Effector memory CD8-positive, alpha-beta T cell (primary cell): ENCODE measurements around the gene NTN1.
A peak's percentile ranks its signal among the peaks of the same experiment; 100 is the strongest.

ENCODE experiments used
- ATAC-seq: fragments of 150-1000 bp; cut with Tn5 transposase; replicated peaks from 2 replicates; pipeline ENCODE4 v1.10.0; 2021; ENCODE audit warnings: mild to moderate bottlenecking, moderate library complexity
- DNase-seq, 3 experiments: peaks; one replicate each; pipeline ENCODE4 v3.0.0; 2021
- H3K27ac Mint-ChIP-seq, 2 donors: one replicate each; pipeline ENCODE4 v1.8.0; 2022; ENCODE audit warnings: mild to moderate bottlenecking in 2 of 2, mixed read lengths in 2 of 2, moderate library complexity in 2 of 2
- H3K27me3 Mint-ChIP-seq, 2 donors: one replicate each; pipeline ENCODE4 v1.8.0; 2022; ENCODE audit warnings: mixed read lengths in 2 of 2
- H3K36me3 Mint-ChIP-seq: one replicate; pipeline ENCODE4 v1.8.0; 2022; ENCODE audit warnings: mild to moderate bottlenecking, moderate library complexity, mixed read lengths; ENCODE audit not compliant: insufficient read depth
- H3K4me1 Mint-ChIP-seq, 2 donors: one replicate each; pipeline ENCODE4 v1.8.0; 2022; ENCODE audit warnings: low read depth in 2 of 2, mixed read lengths in 2 of 2
- H3K4me3 Mint-ChIP-seq, 2 donors: one replicate each; pipeline ENCODE4 v1.8.0; 2022; ENCODE audit warnings: mild to moderate bottlenecking in 2 of 2, mixed read lengths in 2 of 2, moderate library complexity in 2 of 2
- H3K9me3 Mint-ChIP-seq, 2 donors: one replicate each; pipeline ENCODE4 v1.8.0; 2022; ENCODE audit warnings: mixed read lengths in 2 of 2

NTN1 gene

GRCh38 chr17:9284884-9285283 lies 263.6 kb downstream of the NTN1 start:
- H3K9me3 Mint-ChIP-seq: no peaks in the 10 kb centered on the region
- H3K4me3 Mint-ChIP-seq: no peak overlapping the region
- H3K27ac Mint-ChIP-seq: no peak overlapping the region
- H3K36me3 Mint-ChIP-seq: no peaks in the 10 kb centered on the region
- ATAC-seq: no peak
- no peaks in the 10 kb centered on the region for H3K27me3 Mint-ChIP-seq
- no peak for DNase-seq
- peaks cover 9 to 12% of the 10 kb centered on the region in 2 donors for H3K4me1 Mint-ChIP-seq

GRCh38 chr17:9285602-9286427 lies 264.5 kb downstream of the NTN1 start:
- Mint-ChIP-seq H3K4me3 (no peak overlapping the region), H3K4me1 (peaks cover 11 to 20% of the 10 kb centered on the region in 2 donors), H3K27ac (no peak overlapping the region), H3K9me3 (no peaks in the 10 kb centered on the region), H3K36me3 (no peaks in the 10 kb centered on the region), H3K27me3 (no peaks in the 10 kb centered on the region)
- ATAC-seq (no peak), DNase-seq (no peak)

- no peaks in the 10 kb centered on the region for H3K27me3 Mint-ChIP-seq
Measured at GRCh38 chr17:9286434-9286833, 265.1 kb downstream of the NTN1 start.

GRCh38 chr17:9287306-9287705 lies 266.0 kb downstream of the NTN1 start:
- no peak overlapping the region for H3K27ac Mint-ChIP-seq

More at GRCh38 chr17:9286434-9286833, 265.1 kb downstream of the NTN1 start:
- Mint-ChIP-seq H3K4me3 (no peak overlapping the region), H3K9me3 (no peaks in the 10 kb centered on the region), H3K4me1 (peaks cover 7 to 18% of the 10 kb centered on the region in 2 donors), H3K36me3 (no peaks in the 10 kb centered on the region), H3K27ac (no peak overlapping the region)
- ATAC-seq (no peak), DNase-seq (no peak)

GRCh38 chr17:9290226-9290613 lies 268.9 kb downstream of the NTN1 start:
- Mint-ChIP-seq H3K27me3 (no peaks in the 10 kb centered on the region), H3K27ac (peak overlapping the region in 1 of 2 donors; percentile 62), H3K4me1 (peaks cover 14 to 18% of the 10 kb centered on the region in 2 donors), H3K4me3 (no peak overlapping the region), H3K36me3 (no peaks in the 10 kb centered on the region), H3K9me3 (no peaks in the 10 kb centered on the region)
- ATAC-seq (no peak), DNase-seq (no peak)

More at GRCh38 chr17:9287306-9287705, 266.0 kb downstream of the NTN1 start:
- Mint-ChIP-seq H3K4me3 (no peak overlapping the region), H3K36me3 (no peaks in the 10 kb centered on the region), H3K27me3 (no peaks in the 10 kb centered on the region), H3K4me1 (peaks cover 11 to 18% of the 10 kb centered on the region in 2 donors), H3K9me3 (no peaks in the 10 kb centered on the region)
- DNase-seq (no peak), ATAC-seq (no peak)

GRCh38 chr17:9291912-9292560 lies 270.7 kb downstream of the NTN1 start:
- H3K27me3 Mint-ChIP-seq: no peaks in the 10 kb centered on the region
- DNase-seq (peak; percentile 5 to 11 (median 8)), ATAC-seq (peak; percentile 60)
- H3K4me1 Mint-ChIP-seq: peaks cover 14 to 17% of the 10 kb centered on the region in 2 donors
- H3K4me3 Mint-ChIP-seq: no peak overlapping the region
- H3K9me3 Mint-ChIP-seq: no peaks in the 10 kb centered on the region
- no peaks in the 10 kb centered on the region for H3K36me3 Mint-ChIP-seq
- H3K27ac Mint-ChIP-seq: no peak overlapping the region

GRCh38 chr17:9292561-9292941 lies 271.2 kb downstream of the NTN1 start:
- Mint-ChIP-seq H3K4me1 (peaks cover 13 to 14% of the 10 kb centered on the region in 2 donors), H3K27me3 (no peaks in the 10 kb centered on the region), H3K4me3 (no peak overlapping the region), H3K36me3 (no peaks in the 10 kb centered on the region), H3K9me3 (no peaks in the 10 kb centered on the region), H3K27ac (peak overlapping the region in 1 of 2 donors; percentile 2)
- DNase-seq (no peak), ATAC-seq (no peak)
